ENCODE results near the gene DLG2.
"Not testable (repeated sequence)": the region's sequence is repeated elsewhere in the genome, so short reads cannot be mapped to it uniquely, and the experiment has no call there.

Gene DLG2

DNA sequence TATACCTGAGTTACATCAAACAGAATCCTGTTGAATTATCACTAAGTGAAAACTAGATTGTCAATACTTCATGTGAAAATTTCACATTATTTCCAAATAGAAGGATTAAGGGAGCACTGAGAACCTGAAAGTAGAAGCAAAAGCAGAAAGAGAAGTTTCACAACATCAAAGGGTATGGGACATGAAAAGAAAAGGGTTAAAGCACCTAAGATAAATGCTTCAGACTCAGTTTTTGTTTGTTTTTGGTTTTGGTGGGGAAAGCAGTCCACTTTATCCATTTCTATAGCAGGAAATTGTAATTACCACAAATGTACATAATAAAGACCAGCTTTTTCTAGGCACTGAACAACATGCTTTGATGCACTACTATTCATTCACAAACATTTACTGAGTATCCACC, 1271.2 kb downstream of the DLG2 start:
- no peak for DNase-seq (ENCODE audit: low spot score)

DNA sequence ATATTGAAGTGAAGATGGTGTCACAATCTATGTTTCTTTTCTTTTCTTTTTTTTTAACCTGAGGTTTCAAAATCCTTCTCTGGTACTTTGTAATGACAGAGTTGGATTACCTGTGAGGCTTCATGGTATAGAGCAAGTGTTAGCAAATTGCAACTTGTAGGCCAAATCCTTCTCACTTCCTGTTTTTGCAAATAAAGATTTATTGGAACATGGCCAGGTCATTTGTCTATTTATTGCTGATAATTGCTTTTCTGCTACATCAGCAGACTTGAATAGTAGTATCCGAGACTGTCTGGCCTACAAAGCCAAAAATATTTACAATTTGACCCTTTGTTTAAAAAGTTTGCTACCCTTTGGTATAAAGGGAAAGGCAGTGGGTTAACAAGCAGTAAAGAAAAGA, 1281.5 kb downstream of the DLG2 start:
- DNase-seq (ENCODE audit: low spot score): no peak

DNA sequence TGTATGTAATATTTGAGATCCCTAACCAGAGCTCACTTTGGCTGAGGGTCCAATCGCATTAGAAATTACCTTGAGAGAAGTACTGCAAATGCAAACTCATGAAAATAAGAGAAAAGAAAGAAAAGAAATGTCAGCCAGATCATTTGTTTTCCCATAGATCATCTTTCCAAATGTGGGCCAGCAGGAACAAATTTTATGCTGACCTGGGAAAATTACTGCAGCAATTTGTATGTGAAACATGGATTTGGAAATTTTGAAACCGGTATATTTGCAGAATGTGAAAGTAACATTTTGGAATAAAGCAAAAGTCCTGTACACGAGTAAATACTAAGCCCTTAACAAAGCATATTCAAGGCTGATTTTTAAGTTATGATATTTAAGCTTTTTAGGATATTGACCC, 1282.1 kb downstream of the DLG2 start:
- DNase-seq (ENCODE audit: low spot score): no peak

DNA sequence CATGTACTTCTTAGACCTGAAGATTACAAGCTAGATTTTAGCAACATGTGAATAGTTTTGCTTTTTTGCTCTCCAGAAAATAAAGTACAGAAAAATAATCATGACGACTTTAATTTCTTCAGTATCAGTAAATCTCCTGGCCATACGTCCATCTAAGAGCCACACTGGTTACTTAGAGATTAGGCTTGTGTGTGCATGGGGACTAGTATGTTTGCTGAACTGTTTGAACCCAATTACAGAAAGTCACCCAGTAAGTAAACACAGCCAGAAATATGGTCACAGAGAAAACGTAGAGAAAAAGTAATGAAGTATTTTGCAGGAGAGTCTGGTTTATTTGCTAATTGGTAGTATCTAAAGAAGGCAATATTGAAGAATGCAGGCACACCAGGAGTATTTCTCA, 1287.3 kb downstream of the DLG2 start:
- DNase-seq (ENCODE audit: low spot score): no peak

DNA sequence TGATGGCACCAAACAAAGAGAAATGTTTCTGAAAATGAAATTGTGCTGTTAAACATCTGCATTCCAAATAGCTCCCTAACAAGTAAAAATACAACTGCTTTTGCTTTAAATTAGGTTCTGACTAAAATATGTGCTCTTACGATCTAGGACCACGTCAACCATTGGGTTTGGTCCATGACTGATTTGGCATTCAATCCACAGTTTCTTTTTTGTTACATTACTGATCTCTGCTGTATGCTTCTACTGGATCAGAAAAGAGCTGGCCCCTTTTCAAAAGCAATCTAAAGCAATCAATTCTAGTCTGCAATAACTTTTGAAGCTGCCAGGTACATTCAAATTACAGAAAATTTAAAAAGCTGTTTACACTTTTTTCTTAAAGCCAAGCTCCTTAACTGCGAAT, 1293.9 kb downstream of the DLG2 start:
- no peak for DNase-seq (ENCODE audit: low spot score)

DNA sequence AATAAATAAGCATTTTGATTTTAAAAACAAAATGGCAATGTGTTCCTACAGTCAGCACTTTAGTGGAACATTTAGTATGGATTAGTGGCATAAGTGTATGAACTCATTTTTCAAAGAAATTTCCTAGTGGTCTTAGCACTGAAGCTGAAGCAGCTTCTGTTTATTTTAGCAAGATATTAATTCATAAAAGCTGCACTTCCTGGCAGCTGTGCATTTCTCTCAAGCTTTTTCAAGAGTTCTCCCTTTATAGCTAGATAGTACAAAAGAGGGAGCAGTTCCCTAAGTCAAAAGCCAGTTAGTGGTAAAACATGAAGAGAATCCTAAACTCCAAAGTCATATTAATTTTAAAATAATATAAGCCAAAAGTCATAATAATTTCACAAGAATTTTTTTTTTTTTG, 1304.9 kb downstream of the DLG2 start:
- DNase-seq (ENCODE audit: low spot score): no peak

DNA sequence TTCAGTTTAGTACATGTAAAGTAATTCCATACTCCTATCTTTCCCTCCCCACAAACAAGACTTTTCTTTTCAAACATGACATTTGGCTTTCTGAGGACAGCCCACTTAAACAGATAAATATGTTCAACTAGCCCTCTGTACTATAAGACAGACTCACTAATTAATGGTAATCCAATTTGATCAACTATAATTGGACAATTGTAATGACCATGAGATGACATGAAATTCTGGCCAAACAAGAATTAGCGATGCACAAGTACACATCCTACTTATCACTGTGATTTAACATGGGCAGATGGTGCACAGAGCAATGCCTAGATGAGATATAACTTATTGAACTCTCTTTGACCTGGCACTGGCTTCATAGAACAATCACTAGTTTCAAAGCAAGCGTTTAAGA, 1307.3 kb downstream of the DLG2 start:
- no peak for DNase-seq (ENCODE audit: low spot score)

DNA sequence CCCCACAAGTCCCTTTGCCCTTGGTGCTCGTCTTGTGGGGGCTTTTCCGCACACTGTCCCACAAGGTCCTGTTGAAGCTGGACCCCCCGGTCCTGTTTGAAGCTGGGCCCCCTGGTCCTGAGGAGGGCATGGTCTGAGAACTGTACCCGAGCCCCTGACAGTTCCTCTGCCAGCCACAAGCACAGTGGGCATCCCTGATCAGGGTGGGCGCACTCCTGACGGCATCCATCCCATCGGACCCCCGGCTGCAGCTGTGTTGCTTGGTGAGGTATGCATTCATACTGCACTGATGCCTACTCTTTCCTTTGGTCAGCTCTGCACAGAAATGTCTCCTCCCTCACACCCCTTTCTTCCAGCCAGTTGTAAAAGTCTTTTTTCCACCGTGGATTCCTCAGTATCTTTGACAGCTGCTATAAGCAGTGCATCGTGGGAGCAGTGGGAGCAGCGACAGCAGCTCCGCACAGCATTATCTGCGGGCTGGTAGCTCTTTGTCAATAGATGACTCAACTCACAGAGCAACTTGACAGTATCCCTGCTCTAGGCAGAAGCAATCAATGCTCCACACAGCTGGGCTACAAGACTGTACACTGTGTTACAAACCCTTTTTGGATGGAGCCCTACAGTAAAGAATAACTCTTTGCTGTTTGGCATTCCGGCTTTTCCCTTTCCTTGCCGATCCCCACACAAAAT, 1310.1 kb downstream of the DLG2 start:
- no peak for DNase-seq (ENCODE audit: low spot score)

DNA sequence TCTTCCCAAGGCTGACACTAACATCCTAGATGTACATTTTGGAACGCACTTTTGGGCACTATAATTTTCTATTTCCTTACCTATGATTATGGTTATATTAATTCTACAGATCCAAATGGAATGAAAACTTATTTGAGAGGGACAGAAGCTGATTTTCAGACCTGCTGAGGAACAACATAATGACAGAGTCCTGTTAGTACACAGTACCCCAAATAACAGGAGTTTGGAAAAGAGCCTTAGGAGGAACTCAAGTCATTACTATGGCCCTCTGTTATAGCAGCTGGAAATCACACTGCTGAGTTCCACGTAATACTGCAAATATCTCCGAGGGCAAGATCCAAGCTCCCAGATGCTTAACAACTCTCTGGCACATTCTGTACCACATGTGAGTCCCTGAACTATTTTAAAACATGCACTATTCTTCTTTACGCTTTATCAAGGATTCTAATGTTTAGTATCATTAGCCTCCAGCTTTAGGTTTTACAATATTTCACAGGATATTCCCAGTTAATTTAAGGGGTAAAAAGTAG, 1313.2 kb downstream of the DLG2 start:
- DNase-seq (ENCODE audit: low spot score): no peak

DNA sequence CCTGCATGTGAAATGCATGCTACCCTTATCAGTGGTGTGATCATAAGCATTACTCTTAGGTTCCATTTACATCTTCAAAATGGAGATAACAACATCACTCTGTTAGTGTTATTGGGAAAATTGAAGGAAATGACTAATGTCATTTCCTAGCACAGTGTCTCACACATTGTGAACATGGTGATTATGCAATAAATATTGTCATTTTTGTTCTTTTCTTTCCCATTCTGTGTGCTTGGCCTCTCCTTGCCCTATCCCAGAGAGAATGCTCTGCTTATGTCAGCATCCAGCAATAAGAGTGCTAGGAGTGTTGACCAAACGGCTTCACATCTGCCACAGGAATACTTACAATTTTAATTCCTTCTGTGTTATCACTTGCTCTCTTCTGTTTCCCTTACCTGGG, 1316.9 kb downstream of the DLG2 start:
- DNase-seq (ENCODE audit: low spot score): no peak

DNA sequence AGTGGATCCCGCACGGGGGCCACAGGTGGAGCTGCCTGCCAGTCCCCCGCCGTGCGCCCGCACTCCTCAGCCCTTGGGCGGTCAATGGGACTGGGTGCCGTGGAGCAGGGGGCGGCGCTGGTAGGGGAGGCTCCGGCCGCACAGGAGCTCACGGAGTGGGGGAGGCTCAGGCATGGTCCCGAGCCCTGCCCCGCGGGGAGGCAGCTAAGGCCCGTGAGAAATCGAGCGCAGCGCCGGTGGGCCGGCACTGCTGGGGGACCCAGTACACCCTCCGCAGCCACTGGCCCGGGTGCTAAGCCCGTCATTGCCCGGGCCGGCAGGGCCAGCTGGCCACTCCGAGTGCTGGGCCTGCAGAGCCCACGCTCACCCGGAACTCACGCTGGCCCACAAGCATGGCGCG, 1318.7 kb downstream of the DLG2 start:
- DNase-seq (ENCODE audit: low spot score): not testable (repeated sequence)

DNA sequence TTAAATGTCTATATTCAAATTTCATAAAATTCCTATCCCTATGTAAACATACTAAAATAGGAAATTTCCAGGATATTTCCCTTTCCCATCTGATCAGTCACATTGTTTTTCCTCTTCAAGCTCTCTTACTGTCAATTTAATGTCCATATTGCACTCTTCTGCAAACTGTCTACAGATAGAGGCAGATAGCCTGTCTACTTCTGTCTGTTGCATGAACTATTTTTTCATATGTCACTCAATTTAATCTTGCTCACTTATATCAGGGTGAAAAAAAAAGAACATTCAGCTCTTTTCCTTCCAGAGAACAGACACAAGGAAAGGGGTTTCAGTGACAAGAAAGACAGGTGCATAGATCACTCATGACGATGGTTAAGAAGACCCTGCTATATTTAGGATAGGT, 1327.1 kb downstream of the DLG2 start:
- DNase-seq (ENCODE audit: low spot score): no peak

DNA sequence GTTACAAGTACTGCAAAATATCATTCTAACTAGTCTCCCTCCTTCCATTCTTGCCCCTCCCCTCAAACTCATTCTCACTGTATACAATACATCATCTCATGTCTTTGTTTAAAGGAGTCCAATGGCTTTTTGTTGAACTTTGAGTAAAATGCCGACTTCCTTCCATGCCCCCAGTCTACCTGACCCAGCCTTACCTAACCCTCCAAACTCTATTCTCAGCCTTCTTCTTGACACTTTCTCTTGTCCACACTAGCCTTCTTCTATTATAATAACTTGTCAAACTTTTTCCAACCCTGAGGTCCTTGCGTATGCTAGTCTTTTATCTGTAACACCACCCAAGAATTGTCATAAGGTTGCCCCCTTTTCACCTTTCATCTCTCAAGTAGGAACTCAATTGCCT, 1329.6 kb downstream of the DLG2 start:
- DNase-seq (ENCODE audit: low spot score): no peak

DNA sequence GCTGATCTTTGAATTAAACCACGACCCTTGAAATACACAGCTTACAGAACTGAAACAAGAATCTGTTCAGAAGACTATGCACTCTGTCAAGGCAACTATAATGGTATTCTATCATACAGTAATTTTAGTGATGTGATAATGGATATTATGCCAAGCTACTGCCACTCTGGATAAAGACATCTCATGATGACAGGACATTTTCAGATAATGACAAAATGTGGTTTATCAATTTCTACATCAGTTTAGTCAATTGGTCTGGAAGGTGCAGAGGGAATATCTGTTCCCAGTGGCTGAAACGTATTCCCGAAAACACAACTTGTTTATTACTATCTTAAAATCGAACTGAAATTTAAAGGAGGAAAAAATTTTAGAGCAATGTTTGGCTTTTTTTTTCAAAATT, 1331.3 kb downstream of the DLG2 start:
- no peak for DNase-seq (ENCODE audit: low spot score)

DNA sequence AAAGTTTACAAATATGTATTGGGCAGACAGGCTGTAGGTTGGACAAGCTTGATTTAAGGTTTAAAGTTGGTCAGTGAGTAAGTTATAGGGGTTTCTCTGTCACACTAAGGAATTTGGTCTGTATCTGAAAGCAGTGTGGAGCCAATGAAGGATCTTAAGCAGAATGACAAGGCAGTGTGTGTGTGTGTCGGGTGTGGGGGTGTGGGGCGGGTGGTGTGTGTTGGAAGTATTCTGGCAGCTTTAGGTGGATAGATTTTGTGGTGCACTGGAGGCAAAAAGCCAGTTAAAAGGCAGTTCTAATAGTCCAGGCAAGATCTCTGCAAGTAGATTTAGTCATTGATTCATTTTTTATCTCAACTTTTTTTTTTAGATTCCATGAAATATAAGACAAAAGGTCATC, 1334.2 kb downstream of the DLG2 start:
- no peak for DNase-seq (ENCODE audit: low spot score)

DNA sequence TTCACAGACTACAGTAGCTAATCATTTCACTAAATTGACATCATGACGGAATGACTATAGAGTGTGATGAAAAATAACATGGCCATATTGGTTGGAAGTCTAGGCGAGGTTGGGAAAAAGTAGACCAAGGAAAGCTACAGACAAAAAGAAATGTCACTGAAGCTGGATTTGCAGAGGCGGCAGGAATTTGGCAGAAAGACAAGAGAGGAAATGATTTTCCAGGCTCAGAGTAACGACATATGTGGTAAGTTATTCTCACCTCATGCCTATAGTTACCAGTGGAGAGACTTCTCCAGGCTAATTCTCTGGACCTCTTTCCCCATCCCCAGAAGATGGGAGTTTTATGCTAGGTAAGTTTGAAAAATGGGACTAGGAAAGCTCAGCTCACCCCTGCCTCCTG, 1335.1 kb downstream of the DLG2 start:
- DNase-seq (ENCODE audit: low spot score): no peak

DNA sequence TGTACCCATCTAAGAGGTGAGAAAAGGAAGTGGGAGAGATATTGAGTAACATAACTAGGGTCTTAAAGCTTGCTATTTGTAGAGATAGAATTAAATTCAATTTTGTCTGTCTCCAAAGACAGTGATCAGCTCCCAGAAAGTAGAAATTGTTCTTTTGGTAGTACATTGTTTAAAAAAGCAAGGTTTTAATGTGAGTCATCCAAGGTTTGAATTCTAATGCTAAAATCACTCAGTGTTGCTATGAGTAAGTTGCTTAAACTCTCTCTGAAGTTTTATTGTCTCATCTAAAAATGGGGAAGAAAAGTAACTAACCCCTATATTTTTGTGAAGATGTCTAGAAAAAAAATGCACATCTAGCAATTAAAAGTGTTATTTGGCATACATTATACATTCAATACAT, 1336.5 kb downstream of the DLG2 start:
- no peak for DNase-seq (ENCODE audit: low spot score)

DNA sequence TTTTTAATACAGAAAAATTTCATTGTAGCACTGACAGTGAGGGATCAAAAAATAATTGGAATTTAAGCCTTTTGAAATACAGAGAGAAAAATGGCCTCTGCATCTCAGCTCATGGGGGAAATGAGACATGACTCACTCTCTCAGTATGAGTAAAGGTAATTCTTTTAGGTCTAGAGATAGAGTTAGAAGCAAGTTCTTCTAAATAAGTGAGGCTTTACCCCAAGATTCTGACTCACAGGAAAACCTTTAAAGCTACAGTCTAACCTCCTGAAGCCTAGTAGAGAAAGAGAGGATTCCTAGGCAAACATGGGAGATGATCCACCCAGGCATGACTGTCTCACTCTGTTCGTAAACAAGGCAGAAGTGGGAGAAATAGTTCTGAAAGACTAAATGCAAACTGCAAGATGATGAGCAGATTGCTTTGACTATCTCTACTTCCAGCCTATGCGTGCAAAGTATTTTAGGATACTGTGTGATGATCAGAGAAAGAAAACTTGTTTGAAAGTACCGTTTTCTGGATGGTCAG, 1337.7 kb downstream of the DLG2 start:
- DNase-seq (ENCODE audit: low spot score): no peak

DNA sequence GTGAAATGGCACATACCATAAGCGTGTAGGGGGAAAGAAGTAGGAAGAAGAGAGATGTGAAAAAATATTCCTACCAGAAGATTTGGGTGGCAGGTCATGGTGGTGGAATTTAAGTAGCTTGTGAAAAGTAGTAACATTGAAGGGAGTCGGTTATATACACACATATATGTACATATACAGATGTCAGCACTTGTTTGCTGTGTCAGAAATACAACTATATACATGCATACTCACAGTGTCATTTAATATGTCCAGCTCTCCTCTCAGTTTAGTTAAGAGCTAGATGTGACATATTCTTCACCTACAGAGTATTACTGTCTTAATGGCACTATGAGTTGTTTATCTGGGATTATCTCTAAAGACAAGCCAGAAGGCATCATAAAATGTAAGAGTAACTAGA, 1353.6 kb downstream of the DLG2 start:
- DNase-seq (ENCODE audit: low spot score): no peak

DNA sequence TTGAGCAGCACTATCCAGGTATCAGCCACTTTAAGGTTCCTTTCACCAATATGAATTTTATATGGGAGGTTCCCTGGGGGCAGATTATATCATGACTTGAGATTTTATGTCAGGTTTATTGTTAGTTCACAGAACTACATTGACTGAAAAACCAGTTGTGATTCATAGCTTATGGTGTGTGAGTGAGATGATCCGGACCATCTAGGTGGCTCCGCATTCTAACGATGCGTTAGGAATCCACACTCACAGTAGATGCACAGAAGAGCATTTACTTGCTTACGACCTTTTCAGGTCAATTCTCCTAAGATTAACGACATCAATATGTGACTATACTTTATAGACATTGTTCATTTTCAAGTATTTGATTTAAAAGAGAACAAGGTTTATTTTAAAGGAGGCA, 1356.7 kb downstream of the DLG2 start:
- DNase-seq (ENCODE audit: low spot score): no peak

DNA sequence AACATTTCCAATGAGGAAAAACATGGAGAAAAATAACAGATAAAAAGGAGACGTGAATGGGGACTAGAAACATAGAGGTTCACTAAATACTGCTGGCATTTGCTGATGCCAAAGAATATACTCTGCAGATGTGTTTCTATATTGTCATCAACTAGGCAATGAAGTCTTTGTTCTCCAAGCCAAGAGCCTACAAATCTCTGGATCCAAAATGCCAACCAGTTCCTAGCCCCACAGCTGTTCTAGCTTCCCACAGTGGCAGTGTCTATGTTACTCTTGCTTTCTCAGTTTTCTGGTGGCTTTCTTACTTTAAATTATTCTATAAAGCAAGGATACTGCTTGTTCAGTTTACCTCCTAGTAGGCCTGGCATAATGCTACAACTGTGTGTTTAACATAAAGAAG, 1363.1 kb downstream of the DLG2 start:
- no peak for DNase-seq (ENCODE audit: low spot score)

DNA sequence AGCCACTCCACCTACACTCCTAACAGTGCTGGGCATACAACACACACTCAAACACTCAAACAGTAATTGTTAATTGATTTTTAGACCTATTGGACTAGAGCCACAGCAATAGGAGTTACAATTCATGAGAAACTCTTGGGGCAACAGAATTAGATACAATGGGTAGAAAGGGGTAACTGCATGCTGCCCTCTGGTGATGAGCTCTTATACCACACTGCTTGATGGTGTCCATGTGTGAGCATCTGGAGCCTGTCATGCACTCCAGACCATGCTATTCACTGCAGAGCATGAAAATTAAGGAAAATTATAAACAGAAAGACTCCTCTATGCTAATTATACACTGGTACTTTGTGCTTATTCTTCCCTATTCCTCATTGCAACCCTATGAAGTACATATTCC, 1365.4 kb downstream of the DLG2 start:
- no peak for DNase-seq (ENCODE audit: low spot score)

DNA sequence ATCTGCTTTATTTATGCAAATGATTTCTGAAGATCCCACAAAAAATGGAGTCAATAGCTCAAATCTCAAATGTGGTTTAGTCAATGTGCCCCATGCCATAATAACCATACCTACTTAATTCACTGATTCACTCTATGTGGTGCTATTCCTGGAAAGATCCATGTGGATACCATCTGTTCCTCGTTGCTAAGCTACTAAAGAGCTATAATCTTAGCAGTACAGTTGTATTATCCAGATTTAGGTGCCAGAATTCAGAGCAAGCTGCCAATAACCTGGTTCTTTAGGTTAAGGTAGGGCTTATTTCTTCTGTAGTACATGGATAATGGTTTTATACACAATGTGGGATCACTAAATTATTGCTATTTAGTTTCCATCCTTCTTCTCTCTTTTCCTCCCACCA, 1366.3 kb downstream of the DLG2 start:
- DNase-seq (ENCODE audit: low spot score): no peak

DNA sequence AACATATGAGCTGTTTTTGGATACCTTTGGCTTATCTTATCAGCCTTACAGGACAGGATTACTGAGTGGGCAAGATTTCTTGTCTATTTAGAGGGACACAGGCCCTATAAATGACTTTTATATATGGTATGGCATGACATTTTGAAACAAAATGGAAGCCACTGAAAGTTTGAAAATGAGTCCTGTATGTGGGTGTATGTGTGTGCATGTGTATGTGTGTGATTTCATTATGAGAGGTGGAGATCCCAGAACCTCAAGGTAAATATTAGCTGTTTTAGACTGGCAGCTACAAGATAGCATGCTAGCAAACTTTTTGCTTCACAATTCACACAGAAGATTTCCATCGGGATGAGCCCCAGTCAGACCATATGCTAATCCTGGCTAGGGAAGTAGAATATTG, 1370.5 kb downstream of the DLG2 start:
- no peak for DNase-seq (ENCODE audit: low spot score)

All from germinal center (tissue), 1 donor.